Loucy (cell line): ENCODE data around the gene SERP2.

ENCODE experiments used
- CTCF ChIP-seq: fragments of 200-600 bp; sonication (generic); conservative IDR thresholded peaks from 2 replicates; pipeline ENCODE4 v1.5.1; 2014; ENCODE audit warnings: mild to moderate bottlenecking, antibody characterized with exemption, low read length
- EZH2phosphoT487 ChIP-seq: fragments of 200-600 bp; IDR thresholded peaks from 2 replicates; pipeline ENCODE4 v1.6.1; 2018; ENCODE audit warnings: antibody characterized with exemption, mild to moderate bottlenecking, moderate library complexity, borderline replicate concordance

GRCh38 chr13:44400736-44401135 lies 27.1 kb downstream of the SERP2 start:
- TF ChIP-seq CTCF: no peak
- no peak for TF ChIP-seq EZH2phosphoT487
